Measurements from ENCODE around the gene PCDH8. TPM values are rescaled to one million over a fixed set of nuclear protein-coding genes. Genes with fewer than 3 reads are reported as not detected.

Gene PCDH8
- polyA plus RNA-seq, 1 donor from 2014 or later: 2.4 TPM

DNA sequence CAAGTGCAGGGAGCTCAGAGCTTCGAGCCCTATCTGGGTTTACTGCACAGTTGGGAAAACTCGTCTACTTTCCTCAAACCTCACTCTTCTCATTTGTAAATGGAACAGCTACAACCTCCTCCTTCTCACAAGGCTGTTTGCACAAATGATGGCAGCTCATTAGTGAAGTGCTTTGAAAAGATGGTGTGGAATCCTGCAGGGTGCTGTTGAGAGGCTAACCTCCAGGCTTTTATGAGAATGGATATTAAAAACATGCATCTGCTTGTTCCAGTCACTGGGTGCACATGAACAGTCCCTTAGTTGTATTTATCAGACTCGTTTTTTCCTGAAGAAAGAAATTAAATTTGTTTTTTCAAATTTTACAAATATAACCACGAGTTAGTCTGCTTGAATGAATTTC, 36.6 kb downstream of the PCDH8 start:
- Histone ChIP-seq H3K27ac (ENCODE audit: low read length) (no peak overlapping the region), H3K4me2 (ENCODE audit: low read length) (no peak overlapping the region), H3K9me2 (ENCODE audit: insufficient read depth, low read length) (no peaks in the 10 kb centered on the region), H3K27me3 (ENCODE audit: insufficient read depth, low read depth, low read length) (no peaks in the 10 kb centered on the region), H3K4me3 (ENCODE audit: low read length) (no peak overlapping the region), H3K9ac (ENCODE audit: low read length) (no peak overlapping the region), H3K79me2 (replicated peaks; ENCODE audit: insufficient read depth, low read length) (no peaks in the 10 kb centered on the region), H3F3A (ENCODE audit: insufficient read depth, low read length, poor library complexity, severe bottlenecking) (no peaks in the 10 kb centered on the region), H2AFZ (ENCODE audit: low read depth, low read length) (no peak overlapping the region), H4K20me1 (ENCODE audit: insufficient read depth) (no peaks in the 10 kb centered on the region), H3K9me3 (ENCODE audit: low read length) (no peaks in the 10 kb centered on the region), H3K36me3 (ENCODE audit: insufficient read depth, low read length) (no peaks in the 10 kb centered on the region)
- TF ChIP-seq RAD21 (conservative IDR thresholded peaks at IDR 0.05) (no peak), TAF1 (IDR thresholded peaks at IDR 0.05; ENCODE audit: low read depth) (no peak), POLR2AphosphoS5 (IDR thresholded peaks at IDR 0.05) (no peak), EP300 (conservative IDR thresholded peaks at IDR 0.05; ENCODE audit: poor library complexity, severe bottlenecking) (no peak)
- TF ChIP-seq, protein P1, sequence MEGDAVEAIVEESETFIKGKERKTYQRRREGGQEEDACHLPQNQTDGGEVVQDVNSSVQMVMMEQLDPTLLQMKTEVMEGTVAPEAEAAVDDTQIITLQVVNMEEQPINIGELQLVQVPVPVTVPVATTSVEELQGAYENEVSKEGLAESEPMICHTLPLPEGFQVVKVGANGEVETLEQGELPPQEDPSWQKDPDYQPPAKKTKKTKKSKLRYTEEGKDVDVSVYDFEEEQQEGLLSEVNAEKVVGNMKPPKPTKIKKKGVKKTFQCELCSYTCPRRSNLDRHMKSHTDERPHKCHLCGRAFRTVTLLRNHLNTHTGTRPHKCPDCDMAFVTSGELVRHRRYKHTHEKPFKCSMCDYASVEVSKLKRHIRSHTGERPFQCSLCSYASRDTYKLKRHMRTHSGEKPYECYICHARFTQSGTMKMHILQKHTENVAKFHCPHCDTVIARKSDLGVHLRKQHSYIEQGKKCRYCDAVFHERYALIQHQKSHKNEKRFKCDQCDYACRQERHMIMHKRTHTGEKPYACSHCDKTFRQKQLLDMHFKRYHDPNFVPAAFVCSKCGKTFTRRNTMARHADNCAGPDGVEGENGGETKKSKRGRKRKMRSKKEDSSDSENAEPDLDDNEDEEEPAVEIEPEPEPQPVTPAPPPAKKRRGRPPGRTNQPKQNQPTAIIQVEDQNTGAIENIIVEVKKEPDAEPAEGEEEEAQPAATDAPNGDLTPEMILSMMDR (IDR thresholded peaks at IDR 0.05; ENCODE audit: poor library complexity, severe bottlenecking): no peak

DNA sequence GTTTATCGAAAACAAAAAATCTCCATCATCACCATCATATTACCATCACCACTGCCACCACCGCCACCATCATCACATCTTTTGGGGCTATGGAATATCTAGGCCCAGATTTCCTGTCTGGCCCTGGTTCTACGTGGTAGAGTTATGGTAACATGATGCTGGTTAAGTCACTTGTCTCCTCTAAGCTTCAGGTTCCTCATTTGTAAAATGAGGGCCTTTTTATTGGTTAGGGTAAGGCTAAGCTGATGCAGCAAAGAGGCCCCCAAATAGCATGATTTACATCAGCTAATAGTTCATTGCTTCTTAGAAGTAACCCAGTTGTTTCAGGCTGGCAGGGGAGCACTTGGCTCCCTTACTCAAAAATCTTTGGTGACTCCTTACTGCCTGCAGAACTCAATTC, 37.9 kb downstream of the PCDH8 start:
- no peak overlapping the region for H3K4me2 ChIP-seq (ENCODE audit: low read length)
- H3K9me2 ChIP-seq (ENCODE audit: insufficient read depth, low read length): no peaks in the 10 kb centered on the region
- no peak overlapping the region for H3K4me3 ChIP-seq (ENCODE audit: low read length)
- no peak overlapping the region for H3K9ac ChIP-seq (ENCODE audit: low read length)
- H2AFZ ChIP-seq (ENCODE audit: low read depth, low read length): no peak overlapping the region
- H3K27ac ChIP-seq (ENCODE audit: low read length): no peak overlapping the region
- no peaks in the 10 kb centered on the region for H4K20me1 ChIP-seq (ENCODE audit: insufficient read depth)
- no peaks in the 10 kb centered on the region for H3F3A ChIP-seq (ENCODE audit: insufficient read depth, low read length, poor library complexity, severe bottlenecking)
- no peaks in the 10 kb centered on the region for H3K36me3 ChIP-seq (ENCODE audit: insufficient read depth, low read length)
- H3K9me3 ChIP-seq (ENCODE audit: low read length): no peaks in the 10 kb centered on the region
- TF ChIP-seq SMC3 (conservative IDR thresholded peaks at IDR 0.05; ENCODE audit: poor library complexity) (no peak), RAD21 (conservative IDR thresholded peaks at IDR 0.05) (no peak), MXI1 (conservative IDR thresholded peaks at IDR 0.05; ENCODE audit: poor library complexity, severe bottlenecking) (no peak), EP300 (conservative IDR thresholded peaks at IDR 0.05; ENCODE audit: poor library complexity, severe bottlenecking) (no peak), REST (IDR thresholded peaks at IDR 0.05; ENCODE audit: borderline replicate concordance) (no peak), POLR2AphosphoS5 (IDR thresholded peaks at IDR 0.05) (no peak), TAF1 (IDR thresholded peaks at IDR 0.05; ENCODE audit: low read depth) (no peak), EZH2 (IDR thresholded peaks at IDR 0.05; ENCODE audit: borderline replicate concordance, insufficient read depth, low read length, poor library complexity, severe bottlenecking) (no peak)
- TF ChIP-seq, protein P1 (IDR thresholded peaks at IDR 0.05; ENCODE audit: poor library complexity, severe bottlenecking): no peak
- no peaks in the 10 kb centered on the region for H3K27me3 ChIP-seq (ENCODE audit: insufficient read depth, low read depth, low read length)
- H3K79me2 ChIP-seq (replicated peaks; ENCODE audit: insufficient read depth, low read length): no peaks in the 10 kb centered on the region

Data from neural cell (in vitro differentiated cells).